Karpas-422 (cell line): ENCODE results near the gene RTKN. TPM values are rescaled to one million over a fixed set of nuclear protein-coding genes. Genes with fewer than 3 reads are reported as not detected.
A peak's percentile ranks its signal among the peaks of the same experiment; 100 is the strongest.

Experiments
- DNase-seq: peaks from one replicate; pipeline ENCODE4 v3.0.0-alpha.2; 2015
- H2AFZ ChIP-seq: fragments of 200-600 bp; sonication (generic); 2 replicates; pipeline ENCODE4 v1.6.1; 2014; ENCODE audit warnings: antibody characterized with exemption, low read length, mixed read lengths
- H3K27ac ChIP-seq: fragments of 200-600 bp; sonication (generic); 2 replicates; pipeline ENCODE4 v1.5.1; 2014; ENCODE audit warnings: mild to moderate bottlenecking, low read length, moderate library complexity
- H3K27me3 ChIP-seq: fragments of 200-600 bp; sonication (generic); 2 replicates; pipeline ENCODE4 v1.6.1; 2014; ENCODE audit warnings: low read length, mixed read lengths
- H3K36me3 ChIP-seq: fragments of 200-600 bp; sonication (generic); 2 replicates; pipeline ENCODE4 v1.6.1; 2014; ENCODE audit warnings: low read length, mixed read lengths; ENCODE audit not compliant: insufficient read depth
- H3K4me1 ChIP-seq: fragments of 200-600 bp; sonication (generic); 2 replicates; pipeline ENCODE4 v1.6.1; 2014; ENCODE audit warnings: mild to moderate bottlenecking, low read length, mixed read lengths
- H3K4me2 ChIP-seq: fragments of 200-600 bp; sonication (generic); 2 replicates; pipeline ENCODE4 v1.6.1; 2014; ENCODE audit warnings: low read length, low read depth, mild to moderate bottlenecking; ENCODE audit not compliant: poor library complexity, severe bottlenecking
- H3K4me3 ChIP-seq: fragments of 200-600 bp; sonication (generic); 2 replicates; pipeline ENCODE4 v1.5.1; 2014; ENCODE audit warnings: mild to moderate bottlenecking, antibody characterized with exemption, low read length, mixed read lengths
- H3K79me2 ChIP-seq: fragments of 200-600 bp; sonication (generic); 2 replicates; pipeline ENCODE4 v1.6.1; 2014; ENCODE audit warnings: mild to moderate bottlenecking, low read length, mixed read lengths
- H3K9ac ChIP-seq: fragments of 200-600 bp; sonication (generic); 2 replicates; pipeline ENCODE4 v1.6.0; 2014; ENCODE audit warnings: low read length
- H3K9me2 ChIP-seq: fragments of 200-600 bp; sonication (generic), shearing (Covaris generic); replicated peaks from 2 replicates; pipeline ENCODE4 v1.6.0; 2014; ENCODE audit warnings: mild to moderate bottlenecking, low read length, moderate library complexity; ENCODE audit not compliant: insufficient read depth
- H3K9me3 ChIP-seq: fragments of 300-700, 200-600 bp; sonication (generic); 2 replicates; pipeline ENCODE4 v1.6.1; 2014; ENCODE audit warnings: low read length, mixed read lengths
- H4K20me1 ChIP-seq: fragments of 200-600 bp; sonication (generic); 2 replicates; pipeline ENCODE4 v1.6.1; 2014; ENCODE audit warnings: mild to moderate bottlenecking, antibody characterized with exemption, low read length, low read depth; ENCODE audit not compliant: insufficient read depth
- total RNA-seq: library from RNA; depleted of rRNA; stranded (reverse); fragments of >200 nt; shearing (Covaris generic); gene quantifications from 2 replicates; pipeline ENCODE4 v1.2.3, GENCODE V29; 2014; ENCODE audit warnings: low replicate concordance

The RTKN gene
- total RNA-seq, 1 experiment from 2014 or later: 28.1 TPM

- Histone ChIP-seq H3K27me3 (peaks cover 2% of the 10 kb centered on the region; the same call in 1 of the 2 replicates), H3K36me3 (no peaks in the 10 kb centered on the region), H3K9ac (no peak overlapping the region), H3K9me3 (no peaks in the 10 kb centered on the region), H3K4me1 (peaks cover 5% of the 10 kb centered on the region), H3K4me3 (no peak overlapping the region), H3K9me2 (no peaks in the 10 kb centered on the region), H2AFZ (no peak overlapping the region), H3K27ac (no peak overlapping the region), H4K20me1 (no peaks in the 10 kb centered on the region), H3K79me2 (no peaks in the 10 kb centered on the region), H3K4me2 (no peak overlapping the region)
- no peak for DNase-seq
Measured at GRCh38 chr2:74413001-74413698, 28.6 kb downstream of the RTKN start.

- H2AFZ ChIP-seq: no peak overlapping the region
Measured at GRCh38 chr2:74407682-74408081, 34.1 kb downstream of the RTKN start.

GRCh38 chr2:74406035-74406434, 35.7 kb downstream of the RTKN start:
- Histone ChIP-seq H3K4me2 (peak overlapping the region; percentile 2), H3K27me3 (peaks cover 2% of the 10 kb centered on the region; the same call in 1 of the 2 replicates), H3K79me2 (no peaks in the 10 kb centered on the region), H3K4me3 (no peak overlapping the region), H2AFZ (0 out of 2 replicates have a peak overlapping the region, but pooled peaks have one; percentile 10), H3K27ac (no peak overlapping the region), H4K20me1 (no peaks in the 10 kb centered on the region), H3K9ac (no peak overlapping the region), H3K9me2 (no peaks in the 10 kb centered on the region), H3K4me1 (peaks cover 5% of the 10 kb centered on the region), H3K9me3 (no peaks in the 10 kb centered on the region), H3K36me3 (no peaks in the 10 kb centered on the region)
- DNase-seq: no peak

More at GRCh38 chr2:74407682-74408081, 34.1 kb downstream of the RTKN start:
- Histone ChIP-seq H3K9me3 (no peaks in the 10 kb centered on the region), H3K4me1 (peaks cover 5% of the 10 kb centered on the region), H3K36me3 (no peaks in the 10 kb centered on the region), H3K27ac (no peak overlapping the region), H3K27me3 (peaks cover 2% of the 10 kb centered on the region; the same call in 1 of the 2 replicates), H4K20me1 (no peaks in the 10 kb centered on the region), H3K4me3 (no peak overlapping the region), H3K79me2 (no peaks in the 10 kb centered on the region), H3K9me2 (no peaks in the 10 kb centered on the region), H3K9ac (no peak overlapping the region), H3K4me2 (no peak overlapping the region)
- no peak for DNase-seq

- Histone ChIP-seq H3K36me3 (no peaks in the 10 kb centered on the region), H3K4me3 (no peak overlapping the region), H3K9ac (no peak overlapping the region), H3K9me2 (no peaks in the 10 kb centered on the region), H4K20me1 (no peaks in the 10 kb centered on the region), H3K79me2 (no peaks in the 10 kb centered on the region), H3K9me3 (no peaks in the 10 kb centered on the region), H2AFZ (no peak overlapping the region), H3K4me2 (no peak overlapping the region), H3K27me3 (no peaks in the 10 kb centered on the region), H3K27ac (no peak overlapping the region), H3K4me1 (peaks cover 5% of the 10 kb centered on the region)
- DNase-seq: no peak
Measured at GRCh38 chr2:74401891-74402290, 39.8 kb downstream of the RTKN start.

GRCh38 chr2:74399785-74400184, 42.0 kb downstream of the RTKN start:
- H4K20me1 ChIP-seq: no peaks in the 10 kb centered on the region
- H3K4me1 ChIP-seq: no peaks in the 10 kb centered on the region
- H2AFZ ChIP-seq: peak overlapping the region; percentile 55; the same call in 1 of the 2 replicates

GRCh38 chr2:74396149-74396548, 45.6 kb downstream of the RTKN start:
- Histone ChIP-seq H3K9ac (no peak overlapping the region), H3K27ac (no peak overlapping the region), H2AFZ (no peak overlapping the region), H3K36me3 (no peaks in the 10 kb centered on the region), H3K4me3 (no peak overlapping the region), H3K79me2 (peaks cover 4% of the 10 kb centered on the region), H3K4me1 (peaks cover 6% of the 10 kb centered on the region), H3K9me2 (no peaks in the 10 kb centered on the region), H3K27me3 (no peaks in the 10 kb centered on the region), H3K4me2 (no peak overlapping the region), H4K20me1 (no peaks in the 10 kb centered on the region), H3K9me3 (no peaks in the 10 kb centered on the region)
- no peak for DNase-seq

More at GRCh38 chr2:74399785-74400184, 42.0 kb downstream of the RTKN start:
- no peak overlapping the region for H3K27ac ChIP-seq
- H3K36me3 ChIP-seq: no peaks in the 10 kb centered on the region
- H3K9ac ChIP-seq: no peak overlapping the region
- no peaks in the 10 kb centered on the region for H3K9me3 ChIP-seq
- no peaks in the 10 kb centered on the region for H3K27me3 ChIP-seq
- no peak overlapping the region for H3K4me3 ChIP-seq
- no peaks in the 10 kb centered on the region for H3K79me2 ChIP-seq
- no peak overlapping the region for H3K4me2 ChIP-seq
- no peaks in the 10 kb centered on the region for H3K9me2 ChIP-seq
- DNase-seq: peak; percentile 87

GRCh38 chr2:74393525-74393924, 48.2 kb downstream of the RTKN start:
- Histone ChIP-seq H3K36me3 (no peaks in the 10 kb centered on the region), H3K4me1 (peaks cover 28% of the 10 kb centered on the region), H3K9me2 (no peaks in the 10 kb centered on the region), H3K4me2 (no peak overlapping the region), H3K9me3 (no peaks in the 10 kb centered on the region), H3K9ac (no peak overlapping the region), H3K79me2 (peaks cover 31% of the 10 kb centered on the region), H3K27me3 (no peaks in the 10 kb centered on the region), H2AFZ (peak overlapping the region; percentile 13; the same call in 1 of the 2 replicates), H4K20me1 (no peaks in the 10 kb centered on the region), H3K27ac (no peak overlapping the region), H3K4me3 (no peak overlapping the region)
- no peak for DNase-seq

- H3K9me2 ChIP-seq: no peaks in the 10 kb centered on the region
- no peaks in the 10 kb centered on the region for H4K20me1 ChIP-seq
- no peak for DNase-seq
- no peaks in the 10 kb centered on the region for H3K9me3 ChIP-seq
- peak overlapping the region; percentile 93 for H3K4me3 ChIP-seq
- H3K4me1 ChIP-seq: peaks cover 28% of the 10 kb centered on the region
- peaks cover 42% of the 10 kb centered on the region for H3K79me2 ChIP-seq
- H3K27me3 ChIP-seq: no peaks in the 10 kb centered on the region
- H2AFZ ChIP-seq: peak overlapping the region; percentile 66
- peak overlapping the region; percentile 89 for H3K9ac ChIP-seq
- H3K4me2 ChIP-seq: peak overlapping the region; percentile 86
- no peak overlapping the region for H3K27ac ChIP-seq
- H3K36me3 ChIP-seq: no peaks in the 10 kb centered on the region
Measured at GRCh38 chr2:74392449-74392743, 49.3 kb downstream of the RTKN start.
